ENCODE measurements around the gene LHPP. TPM values are rescaled to one million over a fixed set of nuclear protein-coding genes. Genes with fewer than 3 reads are reported as not detected.

The LHPP gene
- total RNA-seq, 4 donors from 2014 or later: 20.3 to 116 (median 22.4) TPM

GRCh38 chr10:124446830-124447750, 14.5 kb upstream of the LHPP start:
- Histone ChIP-seq H3K36me3 (no peaks in the 10 kb centered on the region), H3K9me3 (no peaks in the 10 kb centered on the region), H3K27me3 (peaks cover 96% of the 10 kb centered on the region), H3K27ac (no peak overlapping the region), H3K4me3 (peak overlapping the region in 2 of 4 donors; percentile 12 to 34), H3K4me1 (peaks cover 11 to 34% (median 24%) of the 10 kb centered on the region in 4 donors)
- TF ChIP-seq POLR2A (IDR thresholded peaks at IDR 0.05): no peak
- TF ChIP-seq POLR2AphosphoS5 (IDR thresholded peaks at IDR 0.05): no peak
- TF ChIP-seq, protein P1, sequence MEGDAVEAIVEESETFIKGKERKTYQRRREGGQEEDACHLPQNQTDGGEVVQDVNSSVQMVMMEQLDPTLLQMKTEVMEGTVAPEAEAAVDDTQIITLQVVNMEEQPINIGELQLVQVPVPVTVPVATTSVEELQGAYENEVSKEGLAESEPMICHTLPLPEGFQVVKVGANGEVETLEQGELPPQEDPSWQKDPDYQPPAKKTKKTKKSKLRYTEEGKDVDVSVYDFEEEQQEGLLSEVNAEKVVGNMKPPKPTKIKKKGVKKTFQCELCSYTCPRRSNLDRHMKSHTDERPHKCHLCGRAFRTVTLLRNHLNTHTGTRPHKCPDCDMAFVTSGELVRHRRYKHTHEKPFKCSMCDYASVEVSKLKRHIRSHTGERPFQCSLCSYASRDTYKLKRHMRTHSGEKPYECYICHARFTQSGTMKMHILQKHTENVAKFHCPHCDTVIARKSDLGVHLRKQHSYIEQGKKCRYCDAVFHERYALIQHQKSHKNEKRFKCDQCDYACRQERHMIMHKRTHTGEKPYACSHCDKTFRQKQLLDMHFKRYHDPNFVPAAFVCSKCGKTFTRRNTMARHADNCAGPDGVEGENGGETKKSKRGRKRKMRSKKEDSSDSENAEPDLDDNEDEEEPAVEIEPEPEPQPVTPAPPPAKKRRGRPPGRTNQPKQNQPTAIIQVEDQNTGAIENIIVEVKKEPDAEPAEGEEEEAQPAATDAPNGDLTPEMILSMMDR (IDR thresholded peaks at IDR 0.05): no peak
- TF ChIP-seq EP300 (IDR thresholded peaks at IDR 0.05; ENCODE audit: low read depth): no peak
- intact Hi-C loops (cut with DNase I; ENCODE audit: low total_unique reads) (no loop called here), in situ Hi-C loops (cut with MboI; ENCODE audit: low pct_ligation_motif_present in 1 of 4, low pct_unique_long_range_greater_than_20kb in 1 of 4, low sequenced_read_pairs in 3 of 4) (no loop called here)
- 26 to 73% methylated on average over 4 to 59 of the region's 71 CpGs for WGBS, 2 donors (ENCODE audit: low coverage in 1 of 2)
- no peak for DNase-seq

DNA sequence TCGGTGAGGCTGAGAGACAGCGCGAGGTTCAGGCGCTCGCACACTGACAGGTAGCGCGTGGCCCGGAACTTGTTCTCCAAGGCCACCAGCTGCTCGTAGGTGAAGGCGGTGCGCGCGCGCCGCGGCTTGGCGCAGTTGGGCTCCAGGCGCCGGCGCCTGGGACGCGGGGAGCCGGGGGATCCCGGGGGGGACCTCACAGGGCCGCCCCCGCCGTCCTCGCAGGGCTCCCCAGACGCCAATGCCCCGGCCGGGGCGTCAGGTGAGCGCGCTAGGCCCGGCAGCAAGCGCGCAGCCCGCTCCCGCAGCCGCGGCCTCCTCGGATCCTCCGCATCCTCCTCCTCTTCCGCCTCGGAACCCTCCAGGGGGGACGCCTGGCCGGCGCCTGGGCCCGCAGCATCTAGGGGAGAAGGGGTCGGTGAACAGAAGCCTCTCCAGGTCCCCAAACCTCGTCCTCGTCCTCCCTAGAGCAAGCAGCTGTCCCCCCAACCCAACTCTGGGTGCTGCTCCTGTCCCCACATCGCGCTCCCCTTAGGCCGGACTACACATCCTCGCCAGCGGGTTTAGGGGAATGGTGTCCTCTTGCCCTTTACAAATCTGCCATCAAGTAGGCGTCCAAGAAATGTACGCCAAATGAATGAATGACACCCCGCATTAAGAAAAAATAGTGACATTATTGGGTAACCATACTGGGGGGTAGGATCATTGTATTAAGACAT, 13.7 kb upstream of the LHPP start:
- H3K9me3 ChIP-seq: no peaks in the 10 kb centered on the region
- no peaks in the 10 kb centered on the region for H3K36me3 ChIP-seq
- no peak for TF ChIP-seq EP300 (IDR thresholded peaks at IDR 0.05; ENCODE audit: low read depth)
- TF ChIP-seq, protein P1 (IDR thresholded peaks at IDR 0.05): no peak
- TF ChIP-seq POLR2A (IDR thresholded peaks at IDR 0.05): no peak
- TF ChIP-seq POLR2AphosphoS5 (IDR thresholded peaks at IDR 0.05): no peak
- peaks cover 100% of the 10 kb centered on the region for H3K27me3 ChIP-seq
- in situ Hi-C loops (cut with MboI; ENCODE audit: low pct_ligation_motif_present in 1 of 4, low pct_unique_long_range_greater_than_20kb in 1 of 4, low sequenced_read_pairs in 3 of 4): no loop called here
- peaks cover 11 to 34% (median 24%) of the 10 kb centered on the region in 4 donors for H3K4me1 ChIP-seq
- WGBS, 2 donors (ENCODE audit: low coverage in 1 of 2): 6 to 7% methylated on average over 6 to 49 of the region's 60 CpGs
- H3K27ac ChIP-seq: no peak overlapping the region
- H3K4me3 ChIP-seq: peak overlapping the region in 2 of 4 donors; percentile 12 to 34
- intact Hi-C loops (cut with DNase I; ENCODE audit: low total_unique reads): no loop called here
- no peak for DNase-seq

- Histone ChIP-seq H3K27ac (no peak overlapping the region), H3K27me3 (peaks cover 100% of the 10 kb centered on the region), H3K36me3 (no peaks in the 10 kb centered on the region), H3K4me1 (peaks cover 11 to 34% (median 24%) of the 10 kb centered on the region in 4 donors), H3K9me3 (no peaks in the 10 kb centered on the region), H3K4me3 (no peak overlapping the region)
- no peak for DNase-seq
- intact Hi-C loops (cut with DNase I; ENCODE audit: low total_unique reads) (no loop called here), in situ Hi-C loops (cut with MboI; ENCODE audit: low pct_ligation_motif_present in 1 of 4, low pct_unique_long_range_greater_than_20kb in 1 of 4, low sequenced_read_pairs in 3 of 4) (no loop called here)
- WGBS, 2 donors (ENCODE audit: low coverage in 1 of 2): 6% methylated on average over 26 of the region's 26 CpGs; no CpG with 5 or more reads in 1 of the 2 donors
- TF ChIP-seq POLR2AphosphoS5 (IDR thresholded peaks at IDR 0.05) (no peak), POLR2A (IDR thresholded peaks at IDR 0.05) (no peak), EP300 (IDR thresholded peaks at IDR 0.05; ENCODE audit: low read depth) (no peak)
- TF ChIP-seq, protein P1 (IDR thresholded peaks at IDR 0.05): no peak
Observed at GRCh38 chr10:124448696-124449169, 12.9 kb upstream of the LHPP start.

Measured in transverse colon (tissue), 4 donors.